Gastroesophageal sphincter (tissue), 4 donors: Measurements from ENCODE around the gene TRIM50. TPM values are rescaled to one million over a fixed set of nuclear protein-coding genes. Genes with fewer than 3 reads are reported as not detected.

ENCODE experiments used
- ATAC-seq: fragments of 150-250 bp; one replicate; pipeline ENCODE4 v1.9.1; 2016; ENCODE audit warnings: mild to moderate bottlenecking, moderate library complexity
- H3K27ac ChIP-seq, 4 donors: fragments of 200-600 bp; sonication (generic) in 3 of 4; 1 replicate in 3 of 4; 2 replicates in 1 of 4; pipeline ENCODE4 v1.5.1; 2016 to 2019
- H3K27me3 ChIP-seq: fragments of 200-600 bp; sonication (generic); one replicate; pipeline ENCODE4 v1.5.1; 2019
- H3K36me3 ChIP-seq, 2 donors: fragments of 200-600 bp; sonication (generic); one replicate each; pipeline ENCODE4 v1.5.1; 2019; ENCODE audit warnings: control low read depth in 1 of 2
- H3K4me1 ChIP-seq, 3 donors: fragments of 200-600 bp; sonication (generic); 1 replicate in 2 of 3; 2 replicates in 1 of 3; pipeline ENCODE4 v1.5.1; 2016 to 2019; ENCODE audit warnings: control low read depth in 2 of 3
- H3K4me3 ChIP-seq, 2 donors: fragments of 200-600 bp; sonication (generic); one replicate each; pipeline ENCODE4 v1.5.1; 2019; ENCODE audit warnings: mild to moderate bottlenecking in 1 of 2, moderate library complexity in 1 of 2
- H3K9me3 ChIP-seq, 3 donors: fragments of 200-600 bp; sonication (generic); one replicate each; pipeline ENCODE4 v1.5.1; 2017 to 2019; ENCODE audit warnings: control low read depth in 2 of 3
- CTCF ChIP-seq, 4 experiments: fragments of 200-600 bp in 2 of 4; fragments of 450-650 bp in 2 of 4; sonication (generic) in 1 of 4; IDR thresholded peaks; one replicate each; pipeline ENCODE4 v1.5.1; 2017 to 2019; ENCODE audit warnings: antibody characterized with exemption in 4 of 4, mild to moderate bottlenecking in 2 of 4, moderate library complexity in 2 of 4
- EP300 ChIP-seq: sonication (generic); formaldehyde crosslinking; IDR thresholded peaks from one replicate; pipeline ENCODE4 v1.6.1; 2017; ENCODE audit warnings: antibody characterized with exemption, mild to moderate bottlenecking
- POLR2A ChIP-seq, 2 donors: fragments of 450-650 bp; IDR thresholded peaks; one replicate each; pipeline ENCODE4 v1.6.1; 2017; ENCODE audit warnings: antibody characterized with exemption in 2 of 2, mild to moderate bottlenecking in 2 of 2, moderate library complexity in 1 of 2
- POLR2AphosphoS5 ChIP-seq: sonication (generic); formaldehyde crosslinking; IDR thresholded peaks from one replicate; pipeline ENCODE4 v1.6.1; 2017; ENCODE audit warnings: antibody characterized with exemption
- WGBS, 2 donors: methylation state at CpG; one replicate each; pipeline ENCODE4 v1.1.5; 2018; ENCODE audit warnings: low coverage in 1 of 2; 5-methylcytosine and 5-hydroxymethylcytosine counted together
- total RNA-seq, 4 donors: library from RNA; depleted of rRNA; stranded (reverse); fragments of >200 nt; gene quantifications; one replicate each; pipeline ENCODE4 v1.1.0, GENCODE V29; 2016

The TRIM50 gene
- total RNA-seq, 4 donors from 2014 or later = 0.27 to 0.78 (median 0.42) TPM; not detected in 1

GRCh38 chr7:73350306-73351068 is 22.6 kb upstream of the TRIM50 start:
- no peak overlapping the region for H3K4me3 ChIP-seq
- H3K36me3 ChIP-seq = no peaks in the 10 kb centered on the region
- peaks cover 0 to 4% (median 0%) of the 10 kb centered on the region in 3 donors for H3K9me3 ChIP-seq
- no peaks in the 10 kb centered on the region for H3K4me1 ChIP-seq
- ATAC-seq = no peak
- H3K27ac ChIP-seq = no peak overlapping the region
- no peak for TF ChIP-seq POLR2A (IDR thresholded peaks at IDR 0.05)
- TF ChIP-seq POLR2AphosphoS5 = no peak
- no peak for TF ChIP-seq EP300
- no peak for TF ChIP-seq CTCF (IDR thresholded peaks at IDR 0.05)
- H3K27me3 ChIP-seq = no peaks in the 10 kb centered on the region
- 62% methylated on average over 11 of the region's 12 CpGs; no CpG with 5 or more reads in 1 of the 2 donors for WGBS, 2 donors

GRCh38 chr7:73349763-73350162 is 21.9 kb upstream of the TRIM50 start:
- Histone ChIP-seq H3K27ac (no peak overlapping the region), H3K4me1 (no peaks in the 10 kb centered on the region), H3K27me3 (no peaks in the 10 kb centered on the region), H3K9me3 (peaks cover 0 to 4% (median 0%) of the 10 kb centered on the region in 3 donors), H3K36me3 (no peaks in the 10 kb centered on the region), H3K4me3 (no peak overlapping the region)
- no peak for ATAC-seq
- WGBS, 2 donors = 77 to 85% methylated on average over 2 to 5 of the region's 6 CpGs
- TF ChIP-seq CTCF (IDR thresholded peaks at IDR 0.05) (no peak), POLR2AphosphoS5 (no peak), EP300 (no peak), POLR2A (IDR thresholded peaks at IDR 0.05) (no peak)

- no peak overlapping the region for H3K4me3 ChIP-seq
- TF ChIP-seq POLR2AphosphoS5 = no peak
- TF ChIP-seq POLR2A (IDR thresholded peaks at IDR 0.05) = no peak
- TF ChIP-seq CTCF (IDR thresholded peaks at IDR 0.05) = no peak
- TF ChIP-seq EP300 = no peak
- H3K9me3 ChIP-seq = no peaks in the 10 kb centered on the region
- H3K36me3 ChIP-seq = no peaks in the 10 kb centered on the region
- H3K4me1 ChIP-seq = peaks cover 0 to 8% (median 0%) of the 10 kb centered on the region in 3 donors
- peaks cover 6% of the 10 kb centered on the region for H3K27me3 ChIP-seq
- no peak overlapping the region for H3K27ac ChIP-seq
- 59 to 64% methylated on average over 5 of the region's 8 CpGs for WGBS, 2 donors
- ATAC-seq = no peak
These were observed 18.1 kb upstream of the TRIM50 start for GRCh38 chr7:73345951-73346350.

- Histone ChIP-seq H3K27ac (no peak overlapping the region), H3K27me3 (peaks cover 7% of the 10 kb centered on the region), H3K9me3 (no peaks in the 10 kb centered on the region), H3K36me3 (no peaks in the 10 kb centered on the region), H3K4me1 (peaks cover 0 to 8% (median 0%) of the 10 kb centered on the region in 3 donors), H3K4me3 (no peak overlapping the region)
- 61 to 85% methylated on average over 3 to 4 of the region's 4 CpGs for whole genome bisulfite sequencing, 2 donors
- TF ChIP-seq CTCF (IDR thresholded peaks at IDR 0.05) (no peak), EP300 (no peak), POLR2AphosphoS5 (no peak), POLR2A (IDR thresholded peaks at IDR 0.05) (no peak)
- no peak for ATAC-seq
These were observed 17.7 kb upstream of the TRIM50 start for GRCh38 chr7:73345538-73345937.
